GM12872 (cell line): ENCODE data around the gene CEP83.

Source experiments
- CTCF ChIP-seq: IDR thresholded peaks from 3 replicates; pipeline ENCODE4 v1.5.1; 2011; ENCODE audit warnings: low read depth, mild to moderate bottlenecking, low read length, moderate library complexity; ENCODE audit not compliant: insufficient read depth

Gene CEP83

GRCh38 chr12:94309373-94309772 lies 150.3 kb downstream of the CEP83 start:
- TF ChIP-seq CTCF = no peak

- TF ChIP-seq CTCF = no peak
Observed at GRCh38 chr12:94308612-94309011, 151.1 kb downstream of the CEP83 start.

GRCh38 chr12:94305130-94305957 lies 154.3 kb downstream of the CEP83 start:
- no peak for TF ChIP-seq CTCF

- TF ChIP-seq CTCF = no peak
Observed at GRCh38 chr12:94304566-94305061, 155.1 kb downstream of the CEP83 start.

- no peak for TF ChIP-seq CTCF
Observed at GRCh38 chr12:94304012-94304411, 155.7 kb downstream of the CEP83 start.

- no peak for TF ChIP-seq CTCF
Observed at GRCh38 chr12:94299846-94300245, 159.8 kb downstream of the CEP83 start.

- TF ChIP-seq CTCF = no peak
Observed at GRCh38 chr12:94297876-94298505, 161.7 kb downstream of the CEP83 start.
